ENCODE results near the gene SMIM35. TPM values are rescaled to one million over a fixed set of nuclear protein-coding genes. Genes with fewer than 3 reads are reported as not detected.

The SMIM35 gene
- total and polyA plus RNA-seq, 2 donors (not counting 3 experiments of a cell fraction or from before 2014, with no cell fraction given): not detected

- BruUV-seq (replicated peaks): no TSS peak
- Histone ChIP-seq H3K27me3 (ENCODE audit: control insufficient read depth in 2 of 2, insufficient read depth in 2 of 2, low read length in 2 of 2) (peaks cover 5 to 7% of the 10 kb centered on the region in 2 experiments), H3K4me3 (replicated peaks in 1 of 3; ENCODE audit: insufficient read depth in 1 of 3, low read depth in 1 of 3, low read length in 3 of 3) (no peak overlapping the region), H4K20me1 (replicated peaks; ENCODE audit: control insufficient read depth, extremely low read depth, insufficient read depth, low read length) (no peaks in the 10 kb centered on the region), H3K79me2 (ENCODE audit: control insufficient read depth, insufficient read depth, low read length) (no peaks in the 10 kb centered on the region), H3K9me3 (replicated peaks; ENCODE audit: control insufficient read depth, insufficient read depth, low read length) (no peaks in the 10 kb centered on the region), H3K4me2 (ENCODE audit: insufficient read depth, low read length) (no peak overlapping the region), H3K4me1 (ENCODE audit: control insufficient read depth, extremely low read depth, insufficient read depth, low read length) (peaks cover 19% of the 10 kb centered on the region), H2AFZ (ENCODE audit: low read depth, low read length) (no peak overlapping the region), H3K36me3 (ENCODE audit: control insufficient read depth in 2 of 2, extremely low read depth in 1 of 2, insufficient read depth in 2 of 2, low read length in 2 of 2) (no peaks in the 10 kb centered on the region), H3K9ac (replicated peaks; ENCODE audit: extremely low read depth, insufficient read depth, low read length) (no peak overlapping the region), H3K9me1 (replicated peaks; ENCODE audit: control insufficient read depth, extremely low read depth, insufficient read depth, low read length) (no peaks in the 10 kb centered on the region), H3K27ac (ENCODE audit: insufficient read depth, low read depth, low read length) (no peak overlapping the region)
- FAIRE-seq: no peak
- DNase-seq (ENCODE audit: low read depth, low spot score): no peak
- CTCF ChIA-PET: interaction anchor here (1.5 to 1.7 kb wide), 2 partner anchors 77 to 550 kb away, joined by 4 to 5 read pairs; no protein-coding TSS in a partner anchor
- intact Hi-C loops (cut with micrococcal nuclease): no loop called here
- POLR2A ChIA-PET: no interaction called here
- dilution Hi-C loops (cut with MboI; ENCODE audit: extremely low pct_ligation_motif_present, low sequenced_read_pairs): no loop called here
- no peak for TF ChIP-seq JUN (IDR thresholded peaks at IDR 0.05; ENCODE audit: borderline replicate concordance, insufficient read depth, insufficient read length, low read depth)
- TF ChIP-seq EZH2 (IDR thresholded peaks at IDR 0.05; ENCODE audit: borderline replicate concordance, low read depth, low read length, severe bottlenecking): no peak
- TF ChIP-seq, protein P1, sequence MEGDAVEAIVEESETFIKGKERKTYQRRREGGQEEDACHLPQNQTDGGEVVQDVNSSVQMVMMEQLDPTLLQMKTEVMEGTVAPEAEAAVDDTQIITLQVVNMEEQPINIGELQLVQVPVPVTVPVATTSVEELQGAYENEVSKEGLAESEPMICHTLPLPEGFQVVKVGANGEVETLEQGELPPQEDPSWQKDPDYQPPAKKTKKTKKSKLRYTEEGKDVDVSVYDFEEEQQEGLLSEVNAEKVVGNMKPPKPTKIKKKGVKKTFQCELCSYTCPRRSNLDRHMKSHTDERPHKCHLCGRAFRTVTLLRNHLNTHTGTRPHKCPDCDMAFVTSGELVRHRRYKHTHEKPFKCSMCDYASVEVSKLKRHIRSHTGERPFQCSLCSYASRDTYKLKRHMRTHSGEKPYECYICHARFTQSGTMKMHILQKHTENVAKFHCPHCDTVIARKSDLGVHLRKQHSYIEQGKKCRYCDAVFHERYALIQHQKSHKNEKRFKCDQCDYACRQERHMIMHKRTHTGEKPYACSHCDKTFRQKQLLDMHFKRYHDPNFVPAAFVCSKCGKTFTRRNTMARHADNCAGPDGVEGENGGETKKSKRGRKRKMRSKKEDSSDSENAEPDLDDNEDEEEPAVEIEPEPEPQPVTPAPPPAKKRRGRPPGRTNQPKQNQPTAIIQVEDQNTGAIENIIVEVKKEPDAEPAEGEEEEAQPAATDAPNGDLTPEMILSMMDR (IDR thresholded peaks at IDR 0.05; ENCODE audit: extremely low read depth in 1 of 2, insufficient read depth in 1 of 2, low read depth in 1 of 2, low read length in 2 of 2): no peak
- TF ChIP-seq GATA2 (IDR thresholded peaks at IDR 0.05; ENCODE audit: insufficient read depth, insufficient read length, low read depth, low read length): no peak
- no peak for TF ChIP-seq POLR2A (IDR thresholded peaks at IDR 0.05; ENCODE audit: low read depth, low read length)
- no peak for TF ChIP-seq POLR2AphosphoS5 (IDR thresholded peaks at IDR 0.05; ENCODE audit: insufficient read depth, low read depth, low read length)
- TF ChIP-seq, protein P2, sequence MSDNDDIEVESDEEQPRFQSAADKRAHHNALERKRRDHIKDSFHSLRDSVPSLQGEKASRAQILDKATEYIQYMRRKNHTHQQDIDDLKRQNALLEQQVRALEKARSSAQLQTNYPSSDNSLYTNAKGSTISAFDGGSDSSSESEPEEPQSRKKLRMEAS (IDR thresholded peaks at IDR 0.05; ENCODE audit: insufficient read depth, insufficient read length): no peak
- no peak for TF ChIP-seq MYC (IDR thresholded peaks at IDR 0.05; ENCODE audit: low read depth, low read length)
- TF ChIP-seq FOS (IDR thresholded peaks at IDR 0.05; ENCODE audit: borderline replicate concordance, insufficient read depth, low read length): no peak
Observed at GRCh38 chr11:117976445-117976844, 110.3 kb downstream of the SMIM35 start.

Data from endothelial cell of umbilical vein (primary cell).